ENCODE measurements around the gene LENG8.

- TF ChIP-seq SP1 (IDR thresholded peaks at IDR 0.05) (no peak), CTCF (IDR thresholded peaks at IDR 0.05; ENCODE audit: low read depth, low read length, missing input control) (no peak), MAX (IDR thresholded peaks at IDR 0.05) (no peak), GABPA (IDR thresholded peaks at IDR 0.05 in 1 of 2, conservative IDR thresholded peaks at IDR 0.05 in 1 of 2) (no peak), REST (IDR thresholded peaks at IDR 0.05) (no peak), TAF1 (conservative IDR thresholded peaks at IDR 0.05) (no peak), ATF3 (IDR thresholded peaks at IDR 0.05) (no peak), ZBTB33 (IDR thresholded peaks at IDR 0.05) (no peak), RXRA (IDR thresholded peaks at IDR 0.05) (no peak)
Measured at GRCh38 chr19:54407780-54408179, 41.2 kb upstream of the LENG8 start.
